GM12878 (cell line): ENCODE data around the gene PIK3R2.

Experiments
- ASH2L ChIP-seq: fragments of 300-600, 200-600 bp; sonication (generic); IDR thresholded peaks from 2 replicates; pipeline ENCODE4 v1.6.1; 2017; ENCODE audit warnings: low read depth, mild to moderate bottlenecking, borderline replicate concordance
- CTCF ChIP-seq, 3 experiments: IDR thresholded peaks in 2 of 3; conservative IDR thresholded peaks in 1 of 3; 2 replicates each; pipeline ENCODE4 v1.5.1; 2011; ENCODE audit warnings: low read depth in 3 of 3, low read length in 3 of 3, mild to moderate bottlenecking in 3 of 3, control low read depth in 2 of 3, moderate library complexity in 2 of 3, inconsistent platforms in 1 of 3, mixed read lengths in 1 of 3; ENCODE audit not compliant: control insufficient read depth in 2 of 3, insufficient read depth in 1 of 3; ENCODE audit errors: extremely low read depth in 1 of 3
- MYC ChIP-seq: IDR thresholded peaks from 2 replicates; pipeline ENCODE4 v1.6.1; 2011; ENCODE audit warnings: mild to moderate bottlenecking, low read length, moderate library complexity, inconsistent platforms; ENCODE audit not compliant: insufficient read depth, insufficient replicate concordance, insufficient read length, severe bottlenecking
- RELB ChIP-seq: fragments of 450-650 bp; IDR thresholded peaks from 2 replicates; pipeline ENCODE4 v1.6.1; 2017; ENCODE audit warnings: low read depth, mild to moderate bottlenecking, moderate library complexity
- ZNF274 ChIP-seq: IDR thresholded peaks from one replicate; pipeline ENCODE4 v1.8.0; 2011; ENCODE audit not compliant: insufficient read length, insufficient read depth

DNA sequence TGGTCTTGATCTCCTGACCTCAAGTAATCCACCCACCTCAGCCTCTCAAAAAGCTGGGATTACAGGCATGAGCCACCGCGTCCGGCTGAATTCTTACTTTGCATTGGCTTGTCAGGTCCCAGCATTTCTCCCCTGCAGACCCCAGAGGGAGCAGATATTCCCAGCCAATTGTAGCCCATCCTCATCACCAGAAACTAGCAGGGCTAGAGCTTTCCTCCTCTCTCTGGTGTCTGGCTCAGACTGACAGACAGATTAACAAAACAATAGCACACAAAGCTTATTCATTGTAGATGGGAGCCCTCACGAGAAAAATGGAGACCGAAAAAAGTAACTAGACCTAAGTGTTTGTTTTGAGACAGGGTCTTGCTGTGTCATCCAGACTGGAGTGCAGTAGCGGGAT is 32.6 kb downstream of the PIK3R2 start:
- TF ChIP-seq MYC = no peak
- no peak for TF ChIP-seq ASH2L
- TF ChIP-seq CTCF (IDR thresholded peaks at IDR 0.05 in 2 of 3, conservative IDR thresholded peaks at IDR 0.05 in 1 of 3; ENCODE audit: control insufficient read depth in 2 of 3, extremely low read depth in 1 of 3, insufficient read depth in 1 of 3, low read depth in 3 of 3, low read length in 3 of 3) = no peak
- TF ChIP-seq RELB = no peak
- no peak for TF ChIP-seq ZNF274
